HEK293 (cell line): ENCODE results near the gene FNDC5.

Source experiments
- FEZF1 ChIP-seq: fragments of 450-650 bp; formaldehyde crosslinking; IDR thresholded peaks from 2 replicates; pipeline ENCODE4 v1.5.1; 2016; ENCODE audit warnings: missing biosample characterization, missing genetic modification characterization
- GLI4 ChIP-seq: fragments of 450-650 bp; formaldehyde crosslinking; IDR thresholded peaks from 2 replicates; pipeline ENCODE4 v1.5.1; 2016; ENCODE audit warnings: missing biosample characterization, missing genetic modification characterization
- GLIS1 ChIP-seq: fragments of 450-650 bp; formaldehyde crosslinking; IDR thresholded peaks from 2 replicates; pipeline ENCODE4 v1.5.1; 2016; ENCODE audit warnings: missing biosample characterization, missing genetic modification characterization
- KLF7 ChIP-seq: fragments of 450-650 bp; formaldehyde crosslinking; IDR thresholded peaks from 2 replicates; pipeline ENCODE4 v1.5.1; 2016; ENCODE audit warnings: missing biosample characterization, missing genetic modification characterization, borderline replicate concordance
- KLF8 ChIP-seq: fragments of 450-650 bp; formaldehyde crosslinking; IDR thresholded peaks from 2 replicates; pipeline ENCODE4 v1.5.1; 2016; ENCODE audit warnings: missing biosample characterization, missing genetic modification characterization
- ZBTB20 ChIP-seq: fragments of 450-650 bp; formaldehyde crosslinking; IDR thresholded peaks from 2 replicates; pipeline ENCODE4 v1.5.1; 2016; ENCODE audit warnings: missing biosample characterization, missing genetic modification characterization
- ZBTB6 ChIP-seq: fragments of 450-650 bp; formaldehyde crosslinking; IDR thresholded peaks from 2 replicates; pipeline ENCODE4 v1.5.1; 2017; ENCODE audit warnings: missing biosample characterization, missing genetic modification characterization
- ZIC2 ChIP-seq: fragments of 450-650 bp; formaldehyde crosslinking; IDR thresholded peaks from 2 replicates; pipeline ENCODE4 v1.5.1; 2016; ENCODE audit warnings: missing biosample characterization, missing genetic modification characterization
- ZNF114 ChIP-seq: fragments of 450-650 bp; formaldehyde crosslinking; IDR thresholded peaks from 2 replicates; pipeline ENCODE4 v1.5.0; 2017; ENCODE audit warnings: missing biosample characterization, missing genetic modification characterization
- ZNF16 ChIP-seq: fragments of 450-650 bp; formaldehyde crosslinking; IDR thresholded peaks from 2 replicates; pipeline ENCODE4 v1.5.1; 2016; ENCODE audit warnings: low read depth, missing biosample characterization, missing genetic modification characterization
- ZNF169 ChIP-seq: fragments of 450-650 bp; formaldehyde crosslinking; IDR thresholded peaks from 2 replicates; pipeline ENCODE4 v1.5.1; 2016; ENCODE audit warnings: missing biosample characterization, missing genetic modification characterization
- ZNF174 ChIP-seq: fragments of 450-650 bp; formaldehyde crosslinking; IDR thresholded peaks from 2 replicates; pipeline ENCODE4 v1.5.0; 2017; ENCODE audit warnings: missing biosample characterization, mild to moderate bottlenecking, missing genetic modification characterization
- ZNF2 ChIP-seq: fragments of 450-650 bp; formaldehyde crosslinking; IDR thresholded peaks from 2 replicates; pipeline ENCODE4 v1.5.1; 2016; ENCODE audit warnings: missing biosample characterization, missing genetic modification characterization
- ZNF202 ChIP-seq: fragments of 450-650 bp; formaldehyde crosslinking; IDR thresholded peaks from 2 replicates; pipeline ENCODE4 v1.5.1; 2016; ENCODE audit warnings: missing biosample characterization, missing genetic modification characterization, borderline replicate concordance
- ZNF223 ChIP-seq: fragments of 450-650 bp; formaldehyde crosslinking; IDR thresholded peaks from 2 replicates; pipeline ENCODE4 v1.5.1; 2016; ENCODE audit warnings: missing biosample characterization, missing genetic modification characterization
- ZNF24 ChIP-seq: fragments of 450-650 bp; formaldehyde crosslinking; IDR thresholded peaks from 2 replicates; pipeline ENCODE4 v1.5.1; 2016; ENCODE audit warnings: missing biosample characterization, missing genetic modification characterization
- ZNF302 ChIP-seq: fragments of 450-650 bp; formaldehyde crosslinking; IDR thresholded peaks from 2 replicates; pipeline ENCODE4 v1.5.1; 2016; ENCODE audit warnings: missing biosample characterization, missing genetic modification characterization, low read depth
- ZNF335 ChIP-seq: fragments of 450-650 bp; formaldehyde crosslinking; conservative IDR thresholded peaks from 2 replicates; pipeline ENCODE4 v1.5.1; 2016; ENCODE audit warnings: missing biosample characterization, missing genetic modification characterization
- ZNF416 ChIP-seq: fragments of 450-650 bp; formaldehyde crosslinking; IDR thresholded peaks from 2 replicates; pipeline ENCODE4 v1.5.1; 2016; ENCODE audit warnings: missing biosample characterization, missing genetic modification characterization
- ZNF510 ChIP-seq: fragments of 450-650 bp; formaldehyde crosslinking; IDR thresholded peaks from 2 replicates; pipeline ENCODE4 v1.5.1; 2018; ENCODE audit warnings: mild to moderate bottlenecking, missing genetic modification characterization, missing biosample characterization; ENCODE audit not compliant: insufficient replicate concordance
- ZNF530 ChIP-seq: fragments of 450-650 bp; formaldehyde crosslinking; IDR thresholded peaks from 2 replicates; pipeline ENCODE4 v1.5.1; 2016; ENCODE audit warnings: low read depth, missing biosample characterization, missing genetic modification characterization
- ZNF555 ChIP-seq: fragments of 450-650 bp; formaldehyde crosslinking; conservative IDR thresholded peaks from 2 replicates; pipeline ENCODE4 v1.5.1; 2017; ENCODE audit warnings: missing biosample characterization, mild to moderate bottlenecking, missing genetic modification characterization, inconsistent platforms
- ZNF610 ChIP-seq: fragments of 450-650 bp; formaldehyde crosslinking; IDR thresholded peaks from 2 replicates; pipeline ENCODE4 v1.5.1; 2016; ENCODE audit warnings: missing biosample characterization, missing genetic modification characterization, borderline replicate concordance
- ZNF629 ChIP-seq: fragments of 450-650 bp; formaldehyde crosslinking; IDR thresholded peaks from 2 replicates; pipeline ENCODE4 v1.5.1; 2017; ENCODE audit warnings: missing biosample characterization, missing genetic modification characterization
- ZNF660 ChIP-seq: fragments of 450-650 bp; IDR thresholded peaks from 2 replicates; pipeline ENCODE4 v1.5.1; 2018; ENCODE audit warnings: missing biosample characterization, mild to moderate bottlenecking, missing genetic modification characterization
- ZNF692 ChIP-seq: fragments of 450-650 bp; formaldehyde crosslinking; IDR thresholded peaks from 2 replicates; pipeline ENCODE4 v1.5.1; 2016; ENCODE audit warnings: missing biosample characterization, missing genetic modification characterization
- ZNF777 ChIP-seq: fragments of 450-650 bp; formaldehyde crosslinking; IDR thresholded peaks from 2 replicates; pipeline ENCODE4 v1.5.1; 2017; ENCODE audit warnings: missing biosample characterization, missing genetic modification characterization, borderline replicate concordance
- TF ChIP-seq, protein P1 (sequence below): fragments of 450-650 bp; formaldehyde crosslinking; IDR thresholded peaks from 2 replicates; pipeline ENCODE4 v1.5.1; 2016; ENCODE audit warnings: missing biosample characterization, missing genetic modification characterization
- TF ChIP-seq, protein P2 (sequence below): fragments of 450-650 bp; formaldehyde crosslinking; IDR thresholded peaks from 2 replicates; pipeline ENCODE4 v1.5.1; 2016; ENCODE audit warnings: missing biosample characterization, missing genetic modification characterization
- TF ChIP-seq, protein P3 (sequence below): fragments of 450-650 bp; formaldehyde crosslinking; IDR thresholded peaks from 2 replicates; pipeline ENCODE4 v1.5.1; 2017; ENCODE audit warnings: missing biosample characterization, missing genetic modification characterization
- TF ChIP-seq, protein P4 (sequence below): fragments of 450-650 bp; formaldehyde crosslinking; IDR thresholded peaks from 2 replicates; pipeline ENCODE4 v1.5.1; 2016; ENCODE audit warnings: missing biosample characterization, missing genetic modification characterization

FNDC5 gene

GRCh38 chr1:32919811-32920733 is 49.4 kb upstream of the FNDC5 start (continued):
- TF ChIP-seq, protein P1, sequence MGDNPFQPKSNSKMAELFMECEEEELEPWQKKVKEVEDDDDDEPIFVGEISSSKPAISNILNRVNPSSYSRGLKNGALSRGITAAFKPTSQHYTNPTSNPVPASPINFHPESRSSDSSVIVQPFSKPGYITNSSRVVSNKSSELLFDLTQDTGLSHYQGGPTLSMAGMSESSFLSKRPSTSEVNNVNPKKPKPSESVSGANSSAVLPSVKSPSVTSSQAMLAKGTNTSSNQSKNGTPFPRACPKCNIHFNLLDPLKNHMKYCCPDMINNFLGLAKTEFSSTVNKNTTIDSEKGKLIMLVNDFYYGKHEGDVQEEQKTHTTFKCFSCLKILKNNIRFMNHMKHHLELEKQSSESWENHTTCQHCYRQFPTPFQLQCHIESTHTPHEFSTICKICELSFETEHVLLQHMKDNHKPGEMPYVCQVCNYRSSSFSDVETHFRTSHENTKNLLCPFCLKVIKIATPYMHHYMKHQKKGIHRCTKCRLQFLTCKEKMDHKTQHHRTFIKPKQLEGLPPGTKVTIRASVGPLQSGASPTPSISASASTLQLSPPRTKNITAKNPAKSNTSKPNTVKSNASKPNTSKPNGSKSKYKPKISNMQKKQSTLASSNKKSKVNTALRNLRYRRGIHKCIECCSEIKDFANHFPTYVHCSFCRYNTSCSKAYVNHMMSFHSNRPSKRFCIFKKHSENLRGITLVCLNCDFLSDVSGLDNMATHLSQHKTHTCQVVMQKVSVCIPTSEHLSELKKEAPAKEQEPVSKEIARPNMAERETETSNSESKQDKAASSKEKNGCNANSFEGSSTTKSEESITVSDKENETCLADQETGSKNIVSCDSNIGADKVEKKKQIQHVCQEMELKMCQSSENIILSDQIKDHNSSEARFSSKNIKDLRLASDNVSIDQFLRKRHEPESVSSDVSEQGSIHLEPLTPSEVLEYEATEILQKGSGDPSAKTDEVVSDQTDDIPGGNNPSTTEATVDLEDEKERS (tag by site-specific recombination), result no peak
- TF ChIP-seq ZNF223 (no peak), ZNF777 (tag by site-specific recombination) (no peak), ZNF174 (tag by site-specific recombination) (no peak), ZNF610 (tag by site-specific recombination) (no peak), KLF7 (no peak), ZNF335 (tag by site-specific recombination) (peak; percentile 72), ZNF16 (tag by site-specific recombination) (no peak), ZNF555 (tag by site-specific recombination) (no peak), ZNF2 (tag by site-specific recombination) (no peak), ZNF24 (0 out of 2 replicates have a peak, but pooled peaks have one; percentile 19), FEZF1 (tag by site-specific recombination) (no peak), GLIS1 (tag by site-specific recombination) (no peak), ZNF660 (tag by site-specific recombination) (0 out of 2 replicates have a peak, but pooled peaks have one; percentile 63), ZBTB6 (tag by site-specific recombination) (no peak), ZNF692 (tag by site-specific recombination) (peak; percentile 61), ZIC2 (tag by site-specific recombination) (no peak), ZNF530 (no peak), ZNF169 (tag by site-specific recombination) (no peak), ZNF302 (no peak), ZNF416 (tag by site-specific recombination) (no peak), ZNF510 (no peak), ZNF202 (tag by site-specific recombination) (no peak), GLI4 (no peak), ZNF114 (no peak), ZNF629 (tag by site-specific recombination) (peak; percentile 81), KLF8 (no peak), ZBTB20 (tag by site-specific recombination) (peak; percentile 57; the same call in 1 of the 2 replicates)
- TF ChIP-seq, protein P2, sequence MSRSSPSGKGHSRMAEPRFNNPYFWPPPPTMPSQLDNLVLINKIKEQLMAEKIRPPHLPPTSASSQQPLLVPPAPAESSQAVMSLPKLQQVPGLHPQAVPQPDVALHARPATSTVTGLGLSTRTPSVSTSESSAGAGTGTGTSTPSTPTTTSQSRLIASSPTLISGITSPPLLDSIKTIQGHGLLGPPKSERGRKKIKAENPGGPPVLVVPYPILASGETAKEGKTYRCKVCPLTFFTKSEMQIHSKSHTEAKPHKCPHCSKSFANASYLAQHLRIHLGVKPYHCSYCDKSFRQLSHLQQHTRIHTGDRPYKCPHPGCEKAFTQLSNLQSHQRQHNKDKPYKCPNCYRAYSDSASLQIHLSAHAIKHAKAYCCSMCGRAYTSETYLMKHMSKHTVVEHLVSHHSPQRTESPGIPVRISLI (tag by site-specific recombination), result 0 out of 2 replicates have a peak, but pooled peaks have one; percentile 17
- TF ChIP-seq, protein P3, sequence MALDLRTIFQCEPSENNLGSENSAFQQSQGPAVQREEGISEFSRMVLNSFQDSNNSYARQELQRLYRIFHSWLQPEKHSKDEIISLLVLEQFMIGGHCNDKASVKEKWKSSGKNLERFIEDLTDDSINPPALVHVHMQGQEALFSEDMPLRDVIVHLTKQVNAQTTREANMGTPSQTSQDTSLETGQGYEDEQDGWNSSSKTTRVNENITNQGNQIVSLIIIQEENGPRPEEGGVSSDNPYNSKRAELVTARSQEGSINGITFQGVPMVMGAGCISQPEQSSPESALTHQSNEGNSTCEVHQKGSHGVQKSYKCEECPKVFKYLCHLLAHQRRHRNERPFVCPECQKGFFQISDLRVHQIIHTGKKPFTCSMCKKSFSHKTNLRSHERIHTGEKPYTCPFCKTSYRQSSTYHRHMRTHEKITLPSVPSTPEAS (tag by site-specific recombination), result no peak
- TF ChIP-seq, protein P4, sequence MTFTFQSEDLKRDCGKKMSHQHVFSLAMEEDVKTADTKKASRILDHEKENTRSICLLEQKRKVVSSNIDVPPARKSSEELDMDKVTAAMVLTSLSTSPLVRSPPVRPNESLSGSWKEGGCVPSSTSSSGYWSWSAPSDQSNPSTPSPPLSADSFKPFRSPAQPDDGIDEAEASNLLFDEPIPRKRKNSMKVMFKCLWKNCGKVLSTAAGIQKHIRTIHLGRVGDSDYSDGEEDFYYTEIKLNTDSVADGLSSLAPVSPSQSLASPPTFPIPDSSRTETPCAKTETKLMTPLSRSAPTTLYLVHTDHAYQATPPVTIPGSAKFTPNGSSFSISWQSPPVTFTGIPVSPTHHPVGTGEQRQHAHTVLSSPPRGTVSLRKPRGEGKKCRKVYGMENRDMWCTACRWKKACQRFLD (tag by site-specific recombination), result no peak
